NCI-H748 treated with DMSO at 0.1 percent for 48 hours (cell line): ENCODE measurements around the gene NKAIN2.
A peak's percentile ranks its signal among the peaks of the same experiment; 100 is the strongest.
"Not testable (repeated sequence)": the region's sequence is repeated elsewhere in the genome, so short reads cannot be mapped to it uniquely, and the experiment has no call there.

Experiments used
- DNase-seq: peaks from one replicate; lab custom pipeline; 2025; lab: John Stamatoyannopoulos, UW

Gene NKAIN2

DNA sequence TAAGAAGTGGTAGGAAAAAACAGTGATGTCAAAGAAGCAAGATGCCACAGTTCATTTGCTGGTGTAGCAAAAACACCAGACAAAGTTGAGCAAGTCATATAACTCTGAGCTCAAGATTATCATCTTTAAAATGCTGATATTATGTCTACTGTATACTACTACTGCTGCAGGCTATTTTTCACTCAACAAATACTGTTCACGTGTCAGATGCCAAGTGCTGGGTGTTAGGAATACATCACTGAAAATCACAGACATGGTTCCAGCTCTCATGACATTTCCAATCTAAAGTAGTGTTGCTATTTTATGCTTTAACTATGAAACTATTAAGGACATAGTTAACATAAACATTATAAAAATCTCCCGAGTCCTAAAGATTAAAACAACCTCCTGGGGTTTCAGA is 163.0 kb downstream of the NKAIN2 start:
- no peak for DNase-seq

DNA sequence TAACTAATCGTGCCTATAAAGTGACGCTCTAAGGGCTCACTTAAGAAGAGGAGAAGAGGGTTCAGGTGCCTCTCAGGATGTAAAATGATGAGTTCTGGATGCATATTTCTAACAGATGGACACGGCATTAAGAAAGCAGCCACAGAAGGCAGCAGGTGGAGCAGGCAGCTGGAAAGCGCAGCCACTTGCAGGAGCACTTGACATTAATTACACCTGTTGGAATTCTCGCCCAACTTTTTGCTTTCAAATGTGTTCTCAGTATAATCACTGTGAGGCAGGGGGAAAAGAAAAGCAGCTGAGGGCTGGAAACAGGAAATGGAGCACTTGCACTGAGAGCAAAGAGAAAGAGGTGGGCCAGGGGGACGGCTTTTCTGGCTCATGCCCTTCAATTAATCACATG is 164.2 kb downstream of the NKAIN2 start:
- DNase-seq = peak; percentile 86

DNA sequence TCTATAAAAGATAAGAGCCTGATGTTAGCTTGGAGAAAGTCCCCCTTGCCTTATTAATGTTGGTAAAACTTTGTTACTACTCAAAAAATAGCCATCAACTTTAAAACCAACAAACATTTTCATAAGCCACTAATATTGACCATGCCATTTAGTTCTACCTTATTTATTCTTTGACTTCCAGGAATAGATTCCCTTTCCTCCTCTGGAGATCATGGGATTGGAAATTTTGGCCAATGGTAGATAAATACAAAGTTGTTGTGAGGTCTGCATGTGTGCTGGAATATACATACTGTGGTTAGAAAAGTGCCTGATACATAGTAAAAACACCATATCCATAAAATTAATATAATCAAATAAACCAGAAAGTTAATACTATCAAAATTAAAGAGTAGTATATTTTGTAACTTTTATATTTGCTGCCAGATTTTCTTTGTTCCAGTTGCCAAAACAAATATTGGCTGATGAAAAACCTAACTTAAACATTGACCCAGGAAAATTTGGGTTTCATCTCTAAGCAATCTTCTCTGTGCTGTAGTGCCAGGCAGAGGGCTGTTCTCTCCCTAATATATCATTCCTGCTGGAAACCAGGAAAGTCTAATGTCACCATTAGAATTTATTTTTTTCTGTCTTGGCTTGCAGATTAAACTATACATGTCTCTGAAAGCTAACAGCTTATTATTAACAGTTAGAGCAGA is 169.1 kb downstream of the NKAIN2 start:
- DNase-seq = no peak

DNA sequence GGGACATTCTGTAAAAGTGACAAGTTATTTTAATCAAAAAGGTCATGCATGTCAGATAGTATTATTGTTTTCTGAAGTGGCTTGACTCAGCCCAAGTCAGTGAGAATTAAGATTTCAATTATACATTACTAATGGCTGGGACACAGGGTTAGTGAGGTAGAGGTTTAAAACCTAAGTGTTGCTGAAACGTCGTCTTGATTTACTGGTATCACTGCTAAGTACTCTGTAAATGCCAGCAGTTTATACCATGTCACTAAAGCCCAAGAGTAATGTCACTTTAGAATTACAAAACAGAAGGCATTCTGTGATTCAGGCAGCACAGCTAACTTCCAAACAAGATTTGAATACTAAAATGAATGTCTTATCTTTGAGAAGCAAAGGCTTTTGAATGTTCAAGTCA is 176.6 kb downstream of the NKAIN2 start:
- no peak for DNase-seq

GRCh38 chr6:123986938-123987337 is 183.3 kb downstream of the NKAIN2 start:
- no peak for DNase-seq

DNA sequence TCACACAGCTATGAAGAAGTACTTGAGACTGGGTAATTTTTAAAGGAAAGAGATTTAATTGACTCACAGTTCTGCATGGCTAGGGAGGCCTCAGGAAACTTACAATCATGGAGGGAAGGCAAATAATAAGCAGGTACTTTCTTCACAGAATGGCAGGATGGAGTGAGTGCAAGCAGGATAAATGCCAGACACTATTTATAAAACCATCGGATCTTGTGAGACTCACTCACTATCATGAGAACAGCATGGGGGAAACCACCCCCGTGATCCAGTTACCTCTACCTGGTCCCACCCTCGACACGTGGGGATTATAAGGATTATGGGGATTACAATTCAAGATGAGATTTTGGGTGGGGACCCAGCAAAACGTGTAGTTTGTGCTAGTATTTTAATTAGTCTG is 186.3 kb downstream of the NKAIN2 start:
- DNase-seq = not testable (repeated sequence)

DNA sequence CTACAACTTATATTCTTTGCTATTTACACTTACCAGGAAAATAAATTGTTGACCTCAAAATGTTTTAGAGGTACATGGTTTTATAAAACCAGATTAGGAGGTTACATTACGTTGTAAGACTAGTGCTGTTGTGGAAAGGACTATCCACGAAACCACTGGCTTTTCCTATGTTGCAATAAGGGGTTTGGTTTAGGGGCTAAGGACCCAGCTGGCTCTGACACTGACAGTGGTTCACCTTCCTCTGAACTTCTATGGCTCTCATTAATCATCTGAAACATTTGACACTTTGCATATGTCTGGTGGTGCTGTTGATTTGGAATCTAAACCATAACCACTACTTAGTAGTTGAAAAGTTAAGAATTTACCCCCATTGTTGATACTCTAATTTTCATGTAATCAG is 186.7 kb downstream of the NKAIN2 start:
- no peak for DNase-seq

DNA sequence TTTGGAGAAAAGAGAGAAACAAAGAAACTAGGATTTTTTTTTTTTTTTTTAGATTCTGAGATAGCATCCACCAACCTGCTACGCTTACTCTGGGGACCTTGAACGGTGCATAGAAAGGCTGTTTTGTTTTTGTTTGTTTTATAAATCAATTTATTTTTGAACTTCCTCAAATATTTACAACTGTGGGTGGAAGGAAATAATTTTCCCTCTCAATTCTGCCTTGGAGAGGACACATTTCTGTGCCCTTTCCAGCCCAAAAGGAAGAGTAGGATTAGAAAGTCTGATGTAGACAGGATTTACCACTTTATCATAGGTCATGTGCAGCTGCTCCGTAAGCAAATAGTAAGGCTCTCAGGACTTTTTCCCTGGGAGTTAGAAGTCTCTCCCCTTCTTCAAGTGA is 190.5 kb downstream of the NKAIN2 start:
- DNase-seq = no peak

GRCh38 chr6:123994891-123995635 is 191.4 kb downstream of the NKAIN2 start:
- peak; percentile 63 for DNase-seq

DNA sequence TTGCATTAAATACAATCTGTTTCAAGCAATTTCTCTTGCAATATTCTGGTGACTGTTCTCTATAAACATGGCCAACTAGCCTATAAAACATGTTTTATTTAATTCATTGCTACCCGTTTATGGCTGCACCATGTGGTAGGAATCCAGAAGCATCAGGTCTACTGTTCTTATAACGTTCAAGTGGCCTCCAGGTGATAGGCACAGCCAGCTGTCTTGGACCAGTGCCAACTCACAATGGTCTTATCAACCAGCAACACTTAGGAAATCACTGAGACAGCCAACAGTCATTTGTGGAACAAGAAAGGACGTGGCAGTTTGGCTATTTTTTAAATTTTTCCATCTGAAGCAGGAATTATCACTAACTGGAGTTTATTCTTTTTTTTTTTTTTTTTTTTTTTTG is 193.6 kb downstream of the NKAIN2 start:
- DNase-seq = peak; percentile 75

DNA sequence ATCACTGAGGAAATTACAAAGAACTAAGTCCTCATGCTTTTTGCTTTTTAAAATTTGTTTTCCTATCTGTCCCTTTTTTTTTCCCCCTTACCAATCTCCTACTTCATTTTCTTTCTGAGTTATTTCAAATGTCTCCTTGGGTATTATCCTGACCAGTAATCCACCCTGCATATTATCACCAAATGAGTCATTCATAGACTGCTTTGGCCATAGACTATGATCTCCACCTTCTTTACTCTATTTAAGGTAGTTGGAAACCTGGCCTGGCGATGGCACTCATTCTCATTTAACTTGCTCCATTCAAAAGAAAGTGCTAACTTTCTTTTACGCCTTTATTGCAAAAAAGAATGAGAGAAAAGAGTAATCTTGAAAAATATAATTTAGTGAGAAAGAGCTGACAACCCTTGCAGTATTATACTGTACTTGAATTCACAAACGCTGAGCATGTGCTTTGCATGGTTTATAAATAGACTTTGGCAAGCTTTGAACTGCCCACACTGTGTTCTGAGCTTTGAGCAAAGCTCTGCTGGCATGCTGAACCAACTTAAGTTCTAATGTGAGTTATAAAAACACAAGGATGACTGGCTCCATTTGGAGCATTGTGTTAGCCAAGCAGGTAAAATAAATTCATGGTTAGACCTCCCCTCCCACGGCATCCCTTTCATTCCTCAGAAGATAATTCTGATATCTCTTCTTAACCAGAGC is 198.9 kb downstream of the NKAIN2 start:
- DNase-seq = no peak

GRCh38 chr6:124007266-124007665 is 203.6 kb downstream of the NKAIN2 start:
- no peak for DNase-seq

DNA sequence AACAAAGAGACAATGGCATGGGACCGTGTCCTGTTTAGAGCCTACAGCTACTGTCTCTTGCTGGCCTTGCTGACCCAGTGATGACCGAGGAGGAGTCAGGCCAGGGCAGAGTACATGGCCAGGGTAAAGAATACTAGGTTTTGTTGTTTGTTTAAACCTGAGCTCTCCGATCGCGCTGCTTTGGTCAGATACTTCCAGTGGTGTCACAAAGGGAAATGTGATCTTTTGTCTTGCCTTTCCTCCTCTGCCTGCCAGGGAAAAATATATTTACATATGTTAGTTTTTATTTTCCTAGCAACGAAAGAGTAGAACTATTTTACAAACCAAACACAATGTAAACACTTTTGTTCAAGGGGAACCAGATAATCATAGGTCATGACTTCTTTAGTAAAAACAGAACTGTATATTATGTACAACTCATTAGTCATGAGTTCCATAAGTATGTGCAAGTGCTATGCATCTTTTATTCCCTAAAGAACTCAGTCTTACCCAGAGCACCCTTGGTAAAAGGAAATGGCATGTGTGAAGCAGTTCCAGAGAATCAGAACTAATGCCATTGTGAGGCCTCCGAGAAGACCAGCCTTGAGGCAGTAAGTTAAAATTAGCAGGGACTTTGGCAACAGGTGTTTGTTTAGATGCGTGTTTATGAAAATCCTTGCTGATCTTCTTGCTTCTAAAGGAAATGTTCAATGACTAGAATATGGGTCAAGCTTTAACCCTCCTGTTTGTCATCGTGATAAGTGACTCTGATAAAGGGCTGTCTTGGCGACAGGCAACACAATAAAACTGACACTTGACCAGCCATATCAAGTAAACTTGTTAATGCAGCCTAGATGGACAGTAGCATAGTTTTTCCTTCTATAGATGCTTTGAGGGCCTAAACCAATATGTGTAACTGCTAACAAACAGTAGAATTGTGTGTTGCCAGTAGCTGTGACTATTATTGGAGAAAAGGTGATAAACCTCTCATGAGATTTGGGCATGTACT is 204.6 kb downstream of the NKAIN2 start:
- DNase-seq = peak; percentile 74

GRCh38 chr6:124008988-124009765 is 205.5 kb downstream of the NKAIN2 start:
- no peak for DNase-seq

- DNase-seq = no peak
Observed at GRCh38 chr6:124010574-124010973, 206.9 kb downstream of the NKAIN2 start.

DNA sequence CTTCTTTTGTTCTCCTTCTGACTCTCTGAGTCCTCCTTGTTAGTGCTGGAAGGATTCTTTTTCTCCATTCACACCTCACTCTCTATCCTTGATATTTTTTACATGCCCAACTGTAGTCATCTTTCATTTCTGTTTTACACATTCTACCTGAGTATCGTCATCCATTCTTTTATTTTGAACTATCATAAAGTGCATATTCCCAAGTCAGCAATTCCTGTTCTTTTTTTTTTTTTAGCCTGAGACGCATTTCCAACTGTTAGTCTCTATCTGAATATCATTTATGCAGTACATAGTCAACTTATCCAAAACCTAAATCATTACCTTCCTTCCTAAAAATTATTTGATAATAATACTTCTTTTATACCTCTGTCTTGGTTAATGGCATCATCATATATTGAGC is 207.5 kb downstream of the NKAIN2 start:
- no peak for DNase-seq

DNA sequence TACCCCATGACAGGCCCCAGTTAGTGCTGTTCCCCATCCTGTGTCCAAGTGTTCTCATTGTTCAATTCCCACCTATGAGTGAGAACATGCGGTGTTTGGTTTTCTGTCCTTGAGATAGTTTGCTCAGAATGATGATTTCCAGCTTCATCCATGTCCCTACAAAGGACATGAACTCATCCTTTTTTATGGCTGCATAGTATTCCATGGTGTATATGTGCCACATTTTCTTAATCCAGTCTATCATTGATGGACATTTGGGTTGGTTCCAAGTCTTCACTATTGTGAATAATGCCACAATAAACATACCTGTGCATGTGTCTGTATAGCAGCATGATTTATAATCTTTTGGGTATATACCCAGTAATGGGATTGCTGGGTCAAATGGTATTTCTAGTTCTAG is 218.4 kb downstream of the NKAIN2 start:
- not testable (repeated sequence) for DNase-seq

DNA sequence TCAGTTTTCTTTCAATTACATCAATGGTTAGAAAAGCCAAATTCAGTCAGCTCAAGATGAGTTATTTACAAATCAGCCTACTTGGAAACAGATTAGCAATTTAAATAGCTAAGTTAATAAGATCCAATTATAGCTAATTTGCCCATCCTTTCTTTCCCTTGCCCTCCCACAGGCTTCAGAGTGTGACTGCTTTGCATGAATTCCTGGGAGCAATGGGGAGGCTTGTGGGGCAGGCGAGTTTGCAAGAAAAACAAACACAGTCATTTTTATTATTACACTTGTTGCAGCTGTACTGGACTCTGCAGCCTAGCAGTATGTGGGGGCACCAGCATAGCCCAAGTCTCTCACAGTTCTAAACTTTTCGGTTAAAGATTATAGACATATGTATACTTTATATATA is 219.0 kb downstream of the NKAIN2 start:
- peak; percentile 69 for DNase-seq

DNA sequence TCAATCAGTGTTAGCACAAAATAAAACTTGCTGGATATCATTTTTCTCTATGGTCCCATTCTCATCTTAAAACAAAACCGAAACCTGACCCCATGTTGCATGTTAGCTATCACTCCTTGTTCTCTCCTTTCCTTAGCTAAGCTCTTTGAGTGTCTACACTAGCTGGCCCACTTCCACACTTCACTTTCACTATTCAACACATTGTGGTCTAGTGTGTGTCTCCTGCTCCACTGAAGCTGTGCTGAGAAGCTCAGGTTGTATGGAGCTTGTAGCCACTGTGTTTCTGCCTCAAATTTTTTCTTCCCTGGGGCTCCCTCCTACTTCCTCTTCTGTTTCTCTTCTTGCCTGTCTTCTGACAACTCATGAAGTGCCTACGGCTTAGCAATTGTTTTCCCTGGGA is 223.0 kb downstream of the NKAIN2 start:
- DNase-seq = no peak

- DNase-seq = no peak
Observed at GRCh38 chr6:124027392-124027791, 223.7 kb downstream of the NKAIN2 start.

DNA sequence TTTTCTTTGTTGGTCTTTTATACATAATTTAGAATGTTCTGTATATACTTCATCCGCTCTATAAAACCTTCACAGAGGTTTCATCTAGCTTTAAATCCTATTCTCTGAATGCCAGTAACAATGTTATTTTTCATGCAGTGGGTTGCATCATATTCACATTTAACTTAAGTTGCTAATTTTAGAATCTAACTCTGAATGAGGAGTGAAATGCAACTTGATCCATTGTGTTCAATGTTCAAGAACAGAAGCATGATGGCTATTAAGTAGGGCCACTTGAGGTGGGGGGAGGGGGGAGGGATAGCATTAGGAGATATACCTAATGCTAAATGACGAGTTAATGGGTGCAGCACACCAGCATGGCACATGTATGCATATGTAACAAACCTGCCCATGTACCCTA is 224.5 kb downstream of the NKAIN2 start:
- no peak for DNase-seq
